ENCODE results near the gene HOXD12.

Gene HOXD12

DNA sequence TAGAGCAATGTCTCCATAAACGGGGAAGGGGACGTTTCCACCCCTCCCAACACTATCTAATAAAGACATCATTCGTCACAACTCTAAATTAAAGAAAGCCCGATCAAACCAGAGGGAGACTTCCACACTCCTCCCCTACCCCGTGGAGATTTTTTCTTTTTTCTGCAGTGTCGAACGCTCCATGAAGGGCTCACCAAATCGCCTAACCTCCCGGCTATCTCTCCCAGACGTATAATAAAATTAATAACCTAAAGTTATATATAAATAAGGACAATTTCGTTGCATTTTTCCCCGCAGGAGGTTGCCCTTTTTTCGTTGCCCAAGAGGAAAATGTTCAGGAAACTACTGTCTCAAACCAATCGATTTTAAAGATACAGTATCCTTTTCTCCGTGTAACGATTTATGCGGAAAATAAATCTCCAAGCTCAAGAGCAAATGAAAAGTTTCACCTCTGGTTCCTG lies 18.2 kb upstream of the HOXD12 start:
- DNase-seq = no peak

DNA sequence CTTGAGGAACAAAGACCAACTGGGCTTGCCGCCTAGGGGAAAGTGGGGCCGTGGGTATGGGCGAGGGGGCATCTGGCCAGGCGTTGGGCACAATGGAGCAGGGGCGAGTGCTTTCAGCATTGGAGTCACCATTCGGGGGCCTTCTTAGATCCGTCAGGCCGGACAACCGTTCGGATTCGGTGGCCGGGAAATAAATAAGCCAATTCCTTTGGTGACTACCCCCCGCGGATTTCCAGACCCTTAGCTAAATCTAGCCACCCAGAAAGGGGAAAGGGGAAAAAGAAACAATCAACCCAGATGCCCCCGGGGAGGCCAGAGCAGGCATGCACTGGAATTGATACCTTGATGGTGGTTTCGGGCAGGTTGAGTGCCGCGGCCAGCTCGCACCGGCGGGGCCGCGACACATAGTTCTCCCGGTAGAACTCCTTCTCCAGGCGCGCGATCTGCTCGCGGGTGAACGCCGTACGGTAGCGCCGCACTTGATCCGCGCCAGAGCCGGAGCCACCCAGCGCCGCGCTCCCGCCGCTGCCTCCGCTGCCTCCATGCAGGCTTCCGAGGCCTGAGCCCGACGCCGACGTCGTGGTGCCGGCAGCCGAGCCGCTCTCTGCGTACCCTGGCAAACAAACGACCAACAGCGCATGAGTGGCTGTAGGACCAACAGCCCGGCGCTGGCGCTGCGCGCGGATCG lies 17.6 kb upstream of the HOXD12 start:
- DNase-seq = no peak

DNA sequence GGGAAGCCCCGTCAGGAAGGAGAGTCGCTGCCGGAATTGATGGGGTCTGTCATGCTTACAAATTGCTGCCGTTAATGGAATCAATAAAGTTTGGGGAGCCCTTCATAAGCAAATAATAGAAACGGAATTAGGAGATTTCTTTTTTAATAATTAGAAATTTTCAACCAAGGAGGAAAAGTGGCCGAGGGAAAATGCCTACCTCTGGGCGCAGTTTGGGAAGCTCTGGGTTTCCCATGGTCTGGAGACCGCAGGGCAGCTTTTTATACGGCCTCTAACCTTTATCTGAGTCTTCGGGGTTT lies 17.1 kb upstream of the HOXD12 start:
- no peak for DNase-seq

DNA sequence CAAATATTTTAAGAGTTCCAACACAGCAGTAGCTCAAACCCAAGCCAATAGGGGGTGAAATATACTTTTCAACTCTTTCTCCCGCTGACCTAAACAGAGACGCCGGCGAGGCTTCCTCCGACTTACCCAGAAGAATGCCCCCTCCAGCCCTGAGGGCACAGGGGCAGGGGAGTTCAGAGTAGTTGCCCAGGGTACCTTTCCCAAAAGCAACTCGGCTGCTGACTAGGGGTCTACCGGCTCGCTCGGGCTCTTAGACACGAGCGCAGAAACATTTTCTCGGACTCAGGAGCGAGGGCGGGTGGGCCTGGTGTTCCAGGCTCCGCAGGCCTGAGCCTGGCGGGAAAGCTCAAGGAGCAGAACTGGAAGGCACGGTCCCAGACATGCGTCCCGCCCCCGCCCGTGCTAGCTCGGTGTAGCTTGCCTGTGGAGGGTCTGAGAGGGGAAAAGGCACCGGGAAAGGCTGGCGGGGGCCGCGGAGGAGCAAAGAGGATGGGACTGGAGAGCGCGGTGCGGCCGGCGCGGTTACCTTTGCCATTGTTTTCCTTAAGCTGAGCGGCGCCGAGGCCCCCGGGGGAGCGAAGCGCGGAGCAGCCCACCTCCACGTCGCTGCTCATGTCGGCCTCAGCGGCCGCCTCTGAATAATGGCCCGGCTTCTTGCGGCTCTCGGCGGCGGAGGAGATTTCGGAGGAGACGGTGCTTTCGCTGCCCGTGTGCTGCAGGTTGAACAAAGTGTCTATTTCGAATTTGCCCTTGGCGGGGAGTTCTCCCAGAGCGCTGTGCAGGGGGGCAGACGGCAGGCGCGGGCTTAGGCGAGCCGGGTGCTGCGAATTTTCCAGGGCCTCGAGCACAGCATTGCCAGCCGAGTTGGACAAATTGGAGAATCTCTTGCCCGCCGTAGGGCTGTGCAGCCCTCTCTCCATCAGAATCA lies 16.5 kb upstream of the HOXD12 start:
- DNase-seq = no peak

DNA sequence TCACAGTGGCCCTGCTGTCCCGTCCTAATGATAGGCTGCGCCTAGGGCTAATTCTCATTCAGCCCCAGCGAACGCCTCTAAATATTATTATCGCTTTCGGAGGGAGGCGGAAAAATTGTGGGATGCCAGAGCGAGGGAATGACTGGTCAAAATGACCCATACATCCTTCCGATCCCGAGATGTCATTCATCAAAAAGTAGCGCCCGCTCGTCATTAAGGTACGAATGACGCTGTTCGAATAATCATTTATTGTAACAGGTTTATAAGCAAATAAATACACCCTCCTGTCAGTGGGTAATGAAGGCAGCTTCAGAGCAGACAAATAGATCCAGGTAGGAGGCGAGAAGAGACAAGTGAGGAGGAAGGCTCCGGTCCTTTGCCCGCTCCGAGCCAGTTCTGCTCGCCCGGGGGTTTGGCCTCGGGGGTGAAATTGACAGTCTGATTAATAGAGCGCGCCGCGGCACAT lies 15.8 kb upstream of the HOXD12 start, which contains the start of gene EVX2:
EVX2 (minus strand) TSS at position 167 of the 466 bp plus-strand sequence. CDS start 186 bp downstream, outside the sequence.
- no peak for DNase-seq

DNA sequence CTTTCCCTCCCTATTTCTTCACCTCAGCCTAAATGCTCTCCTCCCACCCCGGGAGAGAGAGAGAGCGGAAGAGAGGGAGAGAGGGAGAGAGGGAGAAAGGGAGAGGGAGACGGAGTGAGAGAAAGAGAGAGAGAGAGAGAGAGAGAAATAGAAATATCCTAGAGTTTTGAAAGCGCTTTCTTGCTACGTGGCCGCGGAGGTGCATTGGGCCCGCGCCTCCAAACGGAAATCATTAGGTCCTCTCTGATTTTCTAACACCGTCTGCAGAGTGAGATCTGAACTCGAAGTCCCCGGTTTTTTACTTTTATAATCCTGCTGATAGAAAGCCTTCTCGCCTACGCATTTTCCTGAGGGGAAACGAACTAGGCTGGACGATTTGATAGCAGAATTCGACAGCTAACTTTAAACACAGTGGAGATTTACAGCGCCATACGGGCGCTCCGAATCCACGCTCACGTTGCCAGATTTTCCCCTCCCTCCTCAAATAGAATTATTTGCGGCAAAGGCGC lies 14.9 kb upstream of the HOXD12 start:
- DNase-seq = no peak

DNA sequence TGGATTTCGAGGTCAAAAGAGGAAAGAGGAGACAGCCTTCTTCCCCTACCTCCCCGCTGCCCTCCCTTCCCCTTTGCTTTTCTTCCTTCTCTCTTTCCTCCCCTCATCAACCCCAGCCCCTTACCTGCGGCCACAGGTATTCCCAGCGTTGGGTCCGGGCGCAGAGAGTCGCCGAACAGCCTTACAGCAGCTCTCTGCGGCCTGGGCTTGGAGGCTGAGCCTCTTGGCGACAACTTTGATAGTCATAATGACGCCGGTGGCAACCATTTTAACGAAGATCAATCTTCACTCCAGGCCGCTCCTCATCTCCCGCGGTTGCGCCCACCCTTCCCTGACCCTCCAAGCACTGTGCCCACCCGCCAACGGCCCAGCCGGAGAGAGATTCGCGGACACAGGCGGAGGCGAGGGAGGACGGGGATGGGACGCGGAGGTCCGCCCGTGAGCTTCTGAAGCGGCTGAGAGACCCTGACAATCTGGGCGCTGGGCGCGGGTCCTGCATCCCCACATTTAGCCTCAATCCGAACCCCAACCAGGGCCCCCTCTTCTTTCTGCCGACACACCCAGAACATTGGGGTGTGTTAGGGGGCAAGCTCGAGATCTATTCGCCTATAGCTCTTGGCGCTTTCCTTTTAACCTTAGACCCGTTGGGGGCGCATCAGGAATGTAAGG lies 14.3 kb upstream of the HOXD12 start:
- no peak for DNase-seq

- no peak for DNase-seq
These were observed 13.5 kb upstream of the HOXD12 start for GRCh38 chr2:176085861-176086771.

- DNase-seq = no peak
These were observed 12.1 kb upstream of the HOXD12 start for GRCh38 chr2:176087330-176088047.

GRCh38 chr2:176088048-176088936 lies 11.3 kb upstream of the HOXD12 start:
- peak; percentile 32 for DNase-seq

GRCh38 chr2:176088937-176089842 lies 10.4 kb upstream of the HOXD12 start:
- DNase-seq = no peak

- no peak for DNase-seq
These were observed 9.7 kb upstream of the HOXD12 start for GRCh38 chr2:176089843-176090395.

- no peak for DNase-seq
These were observed 8.7 kb upstream of the HOXD12 start for GRCh38 chr2:176090862-176091261.

DNA sequence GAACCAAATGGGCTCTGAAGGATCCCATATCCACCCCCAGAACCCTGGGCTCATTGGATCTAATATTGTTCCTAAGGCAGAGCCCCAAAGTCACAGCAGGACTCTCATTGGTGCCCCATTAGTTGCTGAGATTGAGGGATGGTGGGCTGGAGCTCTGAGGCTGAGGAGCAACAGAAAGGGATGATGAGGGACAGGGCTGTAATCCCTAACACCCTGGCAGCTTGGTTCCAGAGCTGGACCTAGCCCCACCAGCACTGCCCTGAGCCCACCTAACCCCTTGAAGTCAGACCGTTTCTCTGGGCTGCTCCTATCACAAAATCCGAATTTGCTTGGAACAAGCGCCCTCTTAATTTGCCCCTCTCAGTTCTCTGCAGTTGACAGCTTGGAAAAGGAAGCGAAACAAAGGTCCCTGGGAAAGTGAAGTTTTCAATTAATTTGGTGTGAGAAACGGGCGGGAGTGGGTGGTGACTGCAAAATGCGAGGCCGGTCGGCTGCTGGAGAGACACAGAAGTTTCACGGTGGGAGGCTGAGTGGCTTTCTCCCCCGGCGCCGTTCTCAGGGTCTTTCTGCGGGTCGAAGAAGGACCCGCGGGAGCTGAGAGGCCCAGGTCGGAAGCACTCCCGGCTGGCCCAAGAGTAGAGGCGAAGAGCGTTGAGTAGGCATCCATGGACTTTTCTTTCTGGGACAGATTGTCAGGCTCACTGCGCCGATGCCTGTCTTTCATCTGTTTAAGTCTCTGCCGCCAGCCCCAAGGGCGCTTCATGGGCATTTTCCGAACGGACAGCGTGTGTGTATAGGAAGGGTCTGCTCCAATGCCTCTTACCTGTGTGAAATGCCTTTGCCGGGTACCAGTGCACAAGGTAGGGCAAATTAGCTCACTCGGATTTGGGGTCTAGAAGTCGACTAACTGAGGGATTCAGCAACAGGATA lies 8.0 kb upstream of the HOXD12 start:
- DNase-seq = no peak

GRCh38 chr2:176092270-176093144 lies 7.1 kb upstream of the HOXD12 start, which contains the start of gene HOXD13:
Gene HOXD13 (plus strand): TSS chr2:176092721. CDS start chr2:176092891, 170 bp downstream.
- DNase-seq = no peak

- DNase-seq = no peak
These were observed 6.3 kb upstream of the HOXD12 start for GRCh38 chr2:176093145-176093897.
